ENCODE results near the gene TIMP3.

Gene TIMP3

GRCh38 chr22:32806296-32806695 is 4.8 kb downstream of the TIMP3 start:
- WGBS (ENCODE audit: insufficient coverage, insufficient read length) = no CpG with 5 or more reads among the region's 2 CpGs
- DNase-seq (ENCODE audit: low read depth, low spot score) = no peak
- peaks cover 11% of the 10 kb centered on the region for H3K4me1 ChIP-seq (ENCODE audit: control insufficient read depth, insufficient read depth, low read length)
- no peak overlapping the region for H3K27ac ChIP-seq (ENCODE audit: low read length)
- no peaks in the 10 kb centered on the region for H3K9me3 ChIP-seq (ENCODE audit: control insufficient read depth, insufficient read depth, low read length)
- no peaks in the 10 kb centered on the region for H3K36me3 ChIP-seq (ENCODE audit: control insufficient read depth, insufficient read depth, low read length)
- no peak overlapping the region for H3K4me3 ChIP-seq (ENCODE audit: low read length)
- peaks cover 6% of the 10 kb centered on the region for H3K27me3 ChIP-seq (ENCODE audit: control insufficient read depth, insufficient read depth, low read length)

- Histone ChIP-seq H3K4me3 (ENCODE audit: low read length) (no peak overlapping the region), H3K36me3 (ENCODE audit: control insufficient read depth, insufficient read depth, low read length) (no peaks in the 10 kb centered on the region), H3K9me3 (ENCODE audit: control insufficient read depth, insufficient read depth, low read length) (no peaks in the 10 kb centered on the region), H3K27ac (ENCODE audit: low read length) (no peak overlapping the region), H3K27me3 (ENCODE audit: control insufficient read depth, insufficient read depth, low read length) (no peaks in the 10 kb centered on the region; the same call in 1 of the 2 replicates), H3K4me1 (ENCODE audit: control insufficient read depth, insufficient read depth, low read length) (peaks cover 11% of the 10 kb centered on the region)
- no CpG with 5 or more reads among the region's 4 CpGs for WGBS (ENCODE audit: insufficient coverage, insufficient read length)
- no peak for DNase-seq (ENCODE audit: low read depth, low spot score)
These were observed 6.5 kb downstream of the TIMP3 start for GRCh38 chr22:32808038-32808445.

- Histone ChIP-seq H3K36me3 (ENCODE audit: control insufficient read depth, insufficient read depth, low read length) (no peaks in the 10 kb centered on the region), H3K4me3 (ENCODE audit: low read length) (no peak overlapping the region), H3K27me3 (ENCODE audit: control insufficient read depth, insufficient read depth, low read length) (no peaks in the 10 kb centered on the region), H3K9me3 (ENCODE audit: control insufficient read depth, insufficient read depth, low read length) (no peaks in the 10 kb centered on the region), H3K4me1 (ENCODE audit: control insufficient read depth, insufficient read depth, low read length) (peaks cover 2% of the 10 kb centered on the region; the same call in 1 of the 2 replicates), H3K27ac (ENCODE audit: low read length) (no peak overlapping the region)
- no peak for DNase-seq (ENCODE audit: low read depth, low spot score)
- no CpG with 5 or more reads among the region's 6 CpGs for WGBS (ENCODE audit: insufficient coverage, insufficient read length)
These were observed 8.5 kb downstream of the TIMP3 start for GRCh38 chr22:32809786-32810554.

GRCh38 chr22:32810555-32811133 is 9.1 kb downstream of the TIMP3 start:
- no peak overlapping the region for H3K4me3 ChIP-seq (ENCODE audit: low read length)
- H3K9me3 ChIP-seq (ENCODE audit: control insufficient read depth, insufficient read depth, low read length) = no peaks in the 10 kb centered on the region
- H3K4me1 ChIP-seq (ENCODE audit: control insufficient read depth, insufficient read depth, low read length) = peaks cover 2% of the 10 kb centered on the region; the same call in 1 of the 2 replicates
- no peak for DNase-seq (ENCODE audit: low read depth, low spot score)
- WGBS (ENCODE audit: insufficient coverage, insufficient read length) = no CpG with 5 or more reads among the region's 6 CpGs
- H3K27ac ChIP-seq (ENCODE audit: low read length) = no peak overlapping the region
- H3K27me3 ChIP-seq (ENCODE audit: control insufficient read depth, insufficient read depth, low read length) = no peaks in the 10 kb centered on the region
- H3K36me3 ChIP-seq (ENCODE audit: control insufficient read depth, insufficient read depth, low read length) = no peaks in the 10 kb centered on the region

GRCh38 chr22:32811788-32812545 is 10.5 kb downstream of the TIMP3 start:
- H3K27ac ChIP-seq (ENCODE audit: low read length) = no peak overlapping the region
- no peaks in the 10 kb centered on the region for H3K9me3 ChIP-seq (ENCODE audit: control insufficient read depth, insufficient read depth, low read length)
- no peak for DNase-seq (ENCODE audit: low read depth, low spot score)
- H3K4me3 ChIP-seq (ENCODE audit: low read length) = no peak overlapping the region
- no peaks in the 10 kb centered on the region for H3K4me1 ChIP-seq (ENCODE audit: control insufficient read depth, insufficient read depth, low read length)
- no peaks in the 10 kb centered on the region for H3K27me3 ChIP-seq (ENCODE audit: control insufficient read depth, insufficient read depth, low read length)
- no CpG with 5 or more reads among the region's 3 CpGs for WGBS (ENCODE audit: insufficient coverage, insufficient read length)
- no peaks in the 10 kb centered on the region for H3K36me3 ChIP-seq (ENCODE audit: control insufficient read depth, insufficient read depth, low read length)

- H3K4me3 ChIP-seq (ENCODE audit: low read length) = no peak overlapping the region
- no peak for DNase-seq (ENCODE audit: low read depth, low spot score)
- no peak overlapping the region for H3K27ac ChIP-seq (ENCODE audit: low read length)
- no peaks in the 10 kb centered on the region for H3K9me3 ChIP-seq (ENCODE audit: control insufficient read depth, insufficient read depth, low read length)
- no peaks in the 10 kb centered on the region for H3K36me3 ChIP-seq (ENCODE audit: control insufficient read depth, insufficient read depth, low read length)
- H3K4me1 ChIP-seq (ENCODE audit: control insufficient read depth, insufficient read depth, low read length) = no peaks in the 10 kb centered on the region
- H3K27me3 ChIP-seq (ENCODE audit: control insufficient read depth, insufficient read depth, low read length) = no peaks in the 10 kb centered on the region
- WGBS (ENCODE audit: insufficient coverage, insufficient read length) = no CpG with 5 or more reads among the region's 5 CpGs
These were observed 12.9 kb downstream of the TIMP3 start for GRCh38 chr22:32814285-32814860.

GRCh38 chr22:32815059-32815458 is 13.6 kb downstream of the TIMP3 start:
- Histone ChIP-seq H3K36me3 (ENCODE audit: control insufficient read depth, insufficient read depth, low read length) (no peaks in the 10 kb centered on the region), H3K4me1 (ENCODE audit: control insufficient read depth, insufficient read depth, low read length) (no peaks in the 10 kb centered on the region), H3K4me3 (ENCODE audit: low read length) (no peak overlapping the region), H3K27ac (ENCODE audit: low read length) (no peak overlapping the region), H3K9me3 (ENCODE audit: control insufficient read depth, insufficient read depth, low read length) (no peaks in the 10 kb centered on the region), H3K27me3 (ENCODE audit: control insufficient read depth, insufficient read depth, low read length) (no peaks in the 10 kb centered on the region)
- no peak for DNase-seq (ENCODE audit: low read depth, low spot score)
- WGBS (ENCODE audit: insufficient coverage, insufficient read length) = no CpG with 5 or more reads among the region's 4 CpGs

GRCh38 chr22:32815943-32816342 is 14.4 kb downstream of the TIMP3 start:
- H3K4me1 ChIP-seq (ENCODE audit: control insufficient read depth, insufficient read depth, low read length) = no peaks in the 10 kb centered on the region
- no CpG with 5 or more reads among the region's 6 CpGs for WGBS (ENCODE audit: insufficient coverage, insufficient read length)
- no peaks in the 10 kb centered on the region for H3K27me3 ChIP-seq (ENCODE audit: control insufficient read depth, insufficient read depth, low read length)
- no peaks in the 10 kb centered on the region for H3K36me3 ChIP-seq (ENCODE audit: control insufficient read depth, insufficient read depth, low read length)
- no peak overlapping the region for H3K27ac ChIP-seq (ENCODE audit: low read length)
- no peaks in the 10 kb centered on the region for H3K9me3 ChIP-seq (ENCODE audit: control insufficient read depth, insufficient read depth, low read length)
- no peak overlapping the region for H3K4me3 ChIP-seq (ENCODE audit: low read length)
- DNase-seq (ENCODE audit: low read depth, low spot score) = no peak

- DNase-seq (ENCODE audit: low read depth, low spot score) = no peak
- Histone ChIP-seq H3K36me3 (ENCODE audit: control insufficient read depth, insufficient read depth, low read length) (no peaks in the 10 kb centered on the region), H3K27ac (ENCODE audit: low read length) (no peak overlapping the region), H3K4me3 (ENCODE audit: low read length) (no peak overlapping the region), H3K27me3 (ENCODE audit: control insufficient read depth, insufficient read depth, low read length) (no peaks in the 10 kb centered on the region), H3K9me3 (ENCODE audit: control insufficient read depth, insufficient read depth, low read length) (no peaks in the 10 kb centered on the region), H3K4me1 (ENCODE audit: control insufficient read depth, insufficient read depth, low read length) (no peaks in the 10 kb centered on the region)
- no CpG with 5 or more reads among the region's 1 CpG for WGBS (ENCODE audit: insufficient coverage, insufficient read length)
These were observed 15.7 kb downstream of the TIMP3 start for GRCh38 chr22:32817137-32817730.
